GM12874 (cell line): ENCODE measurements around the gene HOXB4.

ENCODE experiments used
- CTCF ChIP-seq: IDR thresholded peaks from 2 replicates; pipeline ENCODE4 v1.5.1; 2011; ENCODE audit warnings: low read depth, mild to moderate bottlenecking, control low read depth, low read length, moderate library complexity; ENCODE audit not compliant: insufficient read depth

Gene HOXB4

GRCh38 chr17:48577946-48578615, at the start of gene HOXB4:
Gene HOXB4, minus strand, starts transcription at chr17:48578350. Its CDS starts 31 bp downstream, at chr17:48578319.
- no peak for TF ChIP-seq CTCF

GRCh38 chr17:48627118-48627597, 49.0 kb upstream of the HOXB4 start:
- TF ChIP-seq CTCF = no peak

- no peak for TF ChIP-seq CTCF
These were observed 48.3 kb upstream of the HOXB4 start, which contains the start of gene HOXB9 for GRCh38 chr17:48626245-48627117. Gene HOXB9, minus strand, starts transcription at chr17:48626358. Its CDS starts 89 bp downstream, at chr17:48626269.

GRCh38 chr17:48625495-48626244, 47.5 kb upstream of the HOXB4 start:
- TF ChIP-seq CTCF = no peak

- TF ChIP-seq CTCF = no peak
These were observed 46.7 kb upstream of the HOXB4 start for GRCh38 chr17:48624544-48625494.

- no peak for TF ChIP-seq CTCF
These were observed 46.0 kb upstream of the HOXB4 start for GRCh38 chr17:48624118-48624517.
